Neural progenitor cell (in vitro differentiated cells): ENCODE data around the gene CTNNA3.

Experiments
- EZH2 ChIP-seq: fragments of 200-600 bp; sonication (generic); IDR thresholded peaks from 2 replicates; pipeline ENCODE4 v1.6.1; 2017; ENCODE audit warnings: antibody characterized with exemption, mild to moderate bottlenecking, moderate library complexity
- EZH2phosphoT487 ChIP-seq: fragments of 200-600 bp; sonication (generic); IDR thresholded peaks from 2 replicates; pipeline ENCODE4 v1.6.1; 2017; ENCODE audit warnings: antibody characterized with exemption
- TF ChIP-seq, protein P1 (sequence below): fragments of 200-600 bp; sonication (generic); IDR thresholded peaks from 2 replicates; pipeline ENCODE4 v1.5.1; 2017; ENCODE audit warnings: antibody characterized with exemption, mild to moderate bottlenecking

GRCh38 chr10:67487199-67487598, 208.8 kb downstream of the CTNNA3 start:
- TF ChIP-seq, protein P1, sequence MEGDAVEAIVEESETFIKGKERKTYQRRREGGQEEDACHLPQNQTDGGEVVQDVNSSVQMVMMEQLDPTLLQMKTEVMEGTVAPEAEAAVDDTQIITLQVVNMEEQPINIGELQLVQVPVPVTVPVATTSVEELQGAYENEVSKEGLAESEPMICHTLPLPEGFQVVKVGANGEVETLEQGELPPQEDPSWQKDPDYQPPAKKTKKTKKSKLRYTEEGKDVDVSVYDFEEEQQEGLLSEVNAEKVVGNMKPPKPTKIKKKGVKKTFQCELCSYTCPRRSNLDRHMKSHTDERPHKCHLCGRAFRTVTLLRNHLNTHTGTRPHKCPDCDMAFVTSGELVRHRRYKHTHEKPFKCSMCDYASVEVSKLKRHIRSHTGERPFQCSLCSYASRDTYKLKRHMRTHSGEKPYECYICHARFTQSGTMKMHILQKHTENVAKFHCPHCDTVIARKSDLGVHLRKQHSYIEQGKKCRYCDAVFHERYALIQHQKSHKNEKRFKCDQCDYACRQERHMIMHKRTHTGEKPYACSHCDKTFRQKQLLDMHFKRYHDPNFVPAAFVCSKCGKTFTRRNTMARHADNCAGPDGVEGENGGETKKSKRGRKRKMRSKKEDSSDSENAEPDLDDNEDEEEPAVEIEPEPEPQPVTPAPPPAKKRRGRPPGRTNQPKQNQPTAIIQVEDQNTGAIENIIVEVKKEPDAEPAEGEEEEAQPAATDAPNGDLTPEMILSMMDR = no peak
- TF ChIP-seq EZH2 (no peak), EZH2phosphoT487 (no peak)
